Measurements from ENCODE around the gene SH3RF3.

Gene SH3RF3

DNA sequence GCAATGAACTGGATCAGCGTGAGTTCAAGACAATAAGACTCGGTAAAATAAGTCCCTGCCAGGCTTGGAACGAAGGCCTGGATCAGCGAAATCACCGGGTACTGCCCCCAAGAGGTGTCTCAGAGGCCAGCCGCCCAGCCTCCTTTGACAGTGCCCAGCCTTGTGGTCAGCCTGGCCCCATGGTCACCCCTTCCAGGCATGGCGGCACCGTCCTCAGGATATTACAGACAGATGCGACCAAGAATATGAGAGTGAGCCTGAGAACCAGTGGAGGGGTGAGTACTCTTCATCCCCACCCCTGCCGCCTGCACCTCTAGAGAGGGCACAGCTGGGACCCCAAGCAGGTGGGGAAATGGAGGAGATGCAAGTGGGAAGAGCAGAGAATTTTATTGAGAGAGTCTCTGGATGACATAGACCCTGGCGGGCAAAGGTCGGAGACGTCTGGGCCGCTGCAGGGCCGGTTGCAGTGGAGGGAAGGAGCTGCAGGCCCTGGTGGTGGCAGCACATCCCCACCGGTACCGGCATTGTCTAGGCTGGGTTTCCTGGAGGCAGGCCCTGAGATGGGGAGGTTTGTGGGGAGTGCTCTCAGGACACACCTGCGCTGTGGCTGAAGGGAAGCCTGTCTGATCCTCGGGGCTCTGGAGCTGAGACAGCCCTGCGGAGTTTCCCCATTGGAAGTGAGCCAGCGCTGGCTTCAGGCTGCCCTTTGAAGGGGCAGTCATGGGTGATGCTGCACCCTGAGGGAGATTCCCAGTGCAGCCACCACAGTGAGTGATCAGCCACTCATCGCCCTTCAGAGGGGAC, 294.8 kb downstream of the SH3RF3 start:
- DNase-seq: no peak

DNA sequence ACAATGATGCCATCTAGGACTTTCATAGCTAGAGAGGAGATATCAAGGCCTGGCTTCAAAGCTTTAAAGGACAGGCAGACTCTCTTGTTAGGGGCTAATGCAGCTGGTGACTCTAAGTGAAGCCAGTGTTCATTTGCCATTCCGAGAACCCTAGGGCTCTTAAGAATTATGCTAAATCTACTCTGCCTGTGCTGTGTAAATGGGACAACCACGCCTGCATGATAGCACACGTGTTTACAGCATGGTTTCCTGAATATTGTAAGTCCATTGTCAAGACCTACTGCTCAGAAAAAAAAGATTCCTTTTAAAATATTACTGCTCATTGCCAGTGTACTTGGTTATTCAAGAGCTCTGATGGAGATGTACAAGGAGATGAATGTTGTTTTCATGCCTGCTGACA, 296.4 kb downstream of the SH3RF3 start:
- no peak for DNase-seq

DNA sequence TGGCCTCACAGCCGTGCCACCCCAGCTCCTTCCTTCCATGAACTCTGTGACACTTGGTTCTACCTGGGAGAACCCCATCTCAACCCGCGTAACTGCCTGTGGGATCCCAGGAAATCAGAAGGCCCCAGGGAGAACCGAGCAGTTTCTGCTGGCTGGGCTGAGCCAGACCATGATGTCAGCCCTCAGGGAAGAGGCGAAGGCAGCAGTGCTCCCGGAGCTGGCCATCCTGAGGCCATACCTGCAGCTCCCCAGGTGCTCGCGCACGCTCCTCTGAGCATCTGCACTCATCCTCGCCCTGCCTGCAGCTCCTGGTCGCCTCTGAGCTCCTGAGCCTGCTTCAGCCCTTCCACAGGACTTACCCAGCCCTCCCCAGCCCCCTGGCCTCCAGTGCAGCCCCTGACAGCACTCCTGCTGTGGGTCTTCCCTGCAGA, 298.7 kb downstream of the SH3RF3 start:
- no peak for DNase-seq

DNA sequence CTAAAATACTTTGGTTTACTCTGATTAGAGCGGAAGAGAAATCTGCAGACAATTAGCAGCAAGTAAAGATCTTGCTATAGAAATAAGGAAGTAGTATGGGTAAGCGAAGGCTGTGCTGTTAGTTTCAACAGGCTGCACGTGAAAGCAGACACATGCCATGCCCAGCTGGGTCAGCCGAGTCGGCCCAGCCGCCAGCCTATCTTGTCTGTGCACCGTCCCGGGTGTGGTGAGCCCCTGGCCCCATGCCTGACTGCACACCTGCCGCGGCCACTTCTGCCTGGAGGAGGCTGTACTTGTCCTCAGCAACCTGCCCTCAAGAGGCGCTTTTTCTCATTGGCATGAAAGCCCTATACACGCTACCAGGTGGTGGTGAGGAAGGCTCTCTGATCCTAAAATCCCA, 299.3 kb downstream of the SH3RF3 start:
- no peak for DNase-seq

DNA sequence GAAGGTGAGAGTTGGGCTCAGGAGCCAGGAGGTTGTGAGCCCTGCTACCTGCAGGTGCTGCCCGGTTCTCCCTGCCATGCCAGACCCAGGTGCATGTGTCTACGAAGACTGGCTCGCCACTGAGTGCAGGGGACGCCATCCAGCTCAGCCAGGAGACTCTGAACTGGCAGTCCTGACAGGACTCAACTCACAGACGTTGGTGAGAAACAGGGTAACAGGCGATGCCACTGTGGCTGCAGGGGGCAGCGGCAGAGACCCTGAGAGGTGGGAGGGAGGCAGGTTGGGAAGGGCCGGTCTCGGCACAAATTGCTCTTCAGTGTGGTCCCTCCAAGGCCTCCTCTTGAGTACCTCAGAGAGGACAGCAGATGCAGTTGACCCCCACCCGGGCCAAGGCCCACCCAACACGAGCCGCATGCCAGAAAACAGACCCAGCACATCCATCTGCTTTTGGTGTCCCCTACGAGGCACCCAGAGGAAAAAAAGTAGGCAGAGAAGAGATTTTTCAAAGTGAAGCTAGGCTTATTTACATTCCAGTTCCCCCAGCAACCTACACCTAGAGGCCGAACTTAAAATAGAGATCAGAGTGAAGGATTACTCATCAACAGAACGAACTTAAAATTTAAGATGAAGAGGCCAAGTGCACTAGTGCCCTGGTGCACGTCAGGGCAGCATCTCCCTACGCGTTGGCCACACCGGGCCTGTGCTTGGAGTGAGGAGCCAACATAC, 300.0 kb downstream of the SH3RF3 start:
- DNase-seq: no peak

DNA sequence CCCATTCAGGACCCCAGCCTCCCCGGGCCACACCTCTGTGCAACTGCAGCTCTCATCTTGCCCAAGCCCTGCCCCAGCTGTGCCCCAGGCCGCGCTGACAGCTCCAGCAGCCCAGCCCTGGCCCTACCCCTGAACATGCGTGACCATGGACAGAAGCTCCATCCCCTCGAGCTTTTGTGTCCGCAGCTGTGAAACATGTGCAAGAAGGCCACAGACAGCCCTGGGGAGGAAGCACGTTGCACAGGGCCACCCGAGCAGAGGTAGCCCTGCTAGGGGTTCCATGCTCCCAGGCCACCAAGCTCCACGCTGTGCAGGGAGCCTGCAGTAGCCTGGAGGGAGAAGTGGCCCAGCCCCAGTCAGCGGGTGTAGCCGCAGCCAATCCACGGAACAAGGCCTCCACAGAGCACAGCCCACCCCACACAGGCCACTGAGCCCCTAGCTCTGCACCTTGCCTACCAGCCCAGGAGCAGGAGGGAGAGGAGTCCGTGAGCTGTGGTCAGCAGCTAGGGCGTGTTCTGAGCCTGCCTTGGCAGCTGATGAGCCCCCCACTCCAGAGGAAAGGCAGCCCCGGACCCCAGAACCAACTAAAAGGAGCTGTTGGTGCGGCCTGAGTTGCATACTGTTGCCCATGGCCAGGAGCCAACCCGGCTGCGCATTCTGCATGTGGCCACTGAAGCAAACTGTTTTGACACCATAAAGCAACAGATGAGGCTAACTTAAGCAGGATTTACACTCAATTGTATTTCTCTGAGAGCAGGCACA, 300.7 kb downstream of the SH3RF3 start:
- no peak for DNase-seq

DNA sequence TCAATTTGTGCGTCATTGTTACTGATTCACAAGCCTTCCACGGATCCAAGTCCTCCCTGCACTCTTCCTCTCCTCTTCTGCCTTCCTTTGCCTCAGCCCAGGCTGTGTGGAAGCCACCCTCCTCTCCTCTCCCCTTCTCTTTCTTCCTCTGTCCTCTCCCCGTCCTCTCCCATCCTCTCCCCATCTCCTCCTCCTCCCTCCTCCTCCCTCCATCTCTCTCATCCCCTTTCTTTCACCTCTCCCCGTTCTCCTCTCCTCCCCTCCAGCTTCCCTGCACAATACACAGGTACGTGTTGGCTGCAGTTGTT, 301.3 kb downstream of the SH3RF3 start:
- no peak for DNase-seq

DNA sequence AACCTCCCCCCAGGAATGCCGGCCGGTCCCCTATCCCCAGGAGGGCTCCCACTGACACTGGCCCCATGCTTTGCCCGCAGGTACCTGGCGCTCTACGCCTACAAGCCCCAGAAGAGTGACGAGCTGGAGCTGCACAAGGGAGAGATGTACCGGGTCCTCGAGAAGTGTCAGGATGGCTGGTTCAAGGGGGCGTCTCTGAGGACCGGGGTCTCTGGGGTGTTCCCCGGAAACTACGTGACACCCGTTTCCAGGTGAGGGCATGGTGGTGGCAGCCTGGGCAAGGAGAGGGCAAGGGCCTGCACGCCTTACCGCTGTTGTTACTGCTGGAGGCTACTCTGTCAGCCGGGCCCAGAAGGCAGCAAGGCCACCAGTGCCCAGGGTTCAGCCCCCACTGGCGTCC, 303.4 kb downstream of the SH3RF3 start:
- no peak for DNase-seq

DNA sequence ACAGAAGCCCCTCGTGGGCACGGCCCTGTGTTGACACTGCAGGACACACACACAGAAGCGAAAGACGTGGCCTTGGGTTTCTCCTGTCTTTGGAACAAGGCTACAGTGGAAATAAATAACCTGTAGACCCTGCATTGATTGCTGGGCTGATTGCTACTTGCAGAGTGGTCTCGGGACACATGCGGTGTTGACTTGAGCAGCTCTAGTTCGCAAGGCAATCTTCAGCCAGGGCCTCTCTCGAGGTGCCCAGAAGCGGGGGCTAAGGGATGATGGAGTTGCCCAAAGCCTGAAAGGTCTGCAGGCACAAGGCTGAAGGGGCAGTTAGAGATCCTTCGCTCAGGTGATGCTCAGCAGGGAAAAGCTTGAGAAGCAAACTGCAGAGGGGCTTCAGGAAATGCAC, 304.5 kb downstream of the SH3RF3 start:
- DNase-seq: no peak

DNA sequence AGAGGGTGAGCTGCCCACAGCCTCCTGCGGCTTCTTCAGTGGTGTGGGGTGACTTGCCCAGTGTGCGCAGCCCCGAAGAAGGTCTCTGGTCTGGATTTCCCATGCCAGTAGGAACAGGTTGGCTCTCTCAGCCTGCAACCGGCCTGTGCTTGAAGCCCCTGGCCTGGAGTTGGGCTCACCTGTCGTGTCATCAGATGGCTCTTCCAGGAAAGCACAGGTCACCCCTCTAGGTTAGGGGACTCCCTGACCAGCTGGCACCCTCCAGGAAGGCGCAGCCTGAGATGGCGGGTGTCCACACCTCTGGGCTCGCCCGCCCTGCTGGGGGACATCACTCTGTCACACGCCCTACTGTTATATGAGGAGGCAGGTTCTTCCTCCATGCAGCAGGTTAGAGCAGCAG, 304.9 kb downstream of the SH3RF3 start:
- no peak for DNase-seq

DNA sequence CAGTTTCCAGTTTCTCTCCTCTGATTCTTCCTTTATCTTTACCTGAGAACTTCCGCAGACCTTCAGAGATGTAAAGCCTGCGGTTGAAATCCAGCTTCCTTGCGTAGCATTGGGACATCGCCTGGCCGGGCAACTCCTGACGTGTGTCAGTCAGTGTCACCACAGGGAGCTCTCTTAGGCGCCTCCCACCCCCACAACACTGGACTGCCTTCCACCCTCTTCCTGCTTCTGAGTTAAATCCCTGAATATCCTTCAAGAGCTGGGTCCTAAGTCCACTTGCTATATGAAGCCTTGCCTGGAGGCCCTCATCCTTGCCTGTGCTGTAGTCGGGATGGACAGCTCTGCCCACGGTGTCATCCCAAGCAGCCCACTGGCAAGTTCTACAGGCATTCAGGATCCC, 305.3 kb downstream of the SH3RF3 start:
- DNase-seq: no peak

DNA sequence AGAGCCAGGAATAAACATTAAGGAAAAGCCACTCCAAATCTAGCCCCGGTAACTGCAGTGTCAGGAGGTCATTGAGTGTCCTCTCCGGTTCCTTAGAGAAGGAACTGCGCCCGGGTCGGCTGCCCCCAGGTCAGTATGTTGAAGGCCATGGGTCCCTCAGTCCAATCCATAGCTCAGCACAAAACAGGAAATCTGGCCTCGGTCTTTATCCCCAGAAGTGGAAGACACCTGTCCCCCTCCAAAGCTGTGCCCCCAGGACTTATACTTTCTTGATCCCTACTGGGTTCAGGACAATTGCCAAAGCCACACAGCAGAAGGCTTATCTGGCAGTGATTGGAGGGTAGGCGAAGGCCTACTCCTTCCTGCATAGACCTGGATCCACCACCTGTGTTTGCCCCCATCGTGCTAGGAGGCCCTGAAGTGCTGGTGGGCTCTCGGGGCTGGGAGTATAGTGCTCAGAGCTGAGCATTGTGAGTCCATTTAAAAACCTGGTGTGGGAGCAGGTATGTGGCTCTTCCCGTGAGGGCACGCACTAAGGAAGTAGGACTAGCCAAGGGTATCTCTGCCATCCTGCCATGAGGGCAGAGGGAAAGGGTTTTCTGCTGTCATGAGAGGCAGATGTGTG, 306.2 kb downstream of the SH3RF3 start:
- DNase-seq: no peak

DNA sequence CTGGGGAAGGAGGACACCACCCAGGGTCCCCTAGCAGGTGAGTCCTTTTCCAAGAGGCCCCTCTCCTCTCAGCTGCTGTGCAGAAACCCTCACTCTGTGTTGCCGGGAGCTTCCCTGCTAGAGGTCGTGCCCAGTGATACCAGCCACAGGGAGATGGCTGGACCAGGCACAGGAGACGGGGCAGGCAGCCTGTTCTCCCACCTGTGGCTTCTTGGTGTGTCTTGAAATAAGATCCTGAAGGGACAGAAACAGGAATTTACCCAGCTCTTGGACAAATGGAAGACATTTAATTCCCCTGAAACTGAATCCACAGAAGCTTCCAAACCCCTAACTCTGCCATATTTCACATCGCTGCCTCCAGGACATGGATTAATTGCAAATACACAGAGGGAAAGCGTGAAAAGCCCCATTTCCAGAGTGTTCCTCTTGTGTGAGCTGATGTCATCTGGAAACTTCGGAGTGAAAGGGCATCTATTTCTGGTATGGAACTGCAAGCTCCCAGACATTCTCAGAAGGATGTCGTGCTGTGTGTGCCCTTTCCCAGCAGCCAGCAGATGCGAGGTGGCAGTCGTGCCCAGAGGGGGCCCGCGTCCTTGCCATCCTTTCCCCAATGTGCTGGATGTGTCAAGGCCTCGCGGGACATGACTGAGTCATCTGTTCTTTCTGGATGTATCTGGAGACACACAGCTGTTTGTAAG, 307.0 kb downstream of the SH3RF3 start:
- DNase-seq: no peak

DNA sequence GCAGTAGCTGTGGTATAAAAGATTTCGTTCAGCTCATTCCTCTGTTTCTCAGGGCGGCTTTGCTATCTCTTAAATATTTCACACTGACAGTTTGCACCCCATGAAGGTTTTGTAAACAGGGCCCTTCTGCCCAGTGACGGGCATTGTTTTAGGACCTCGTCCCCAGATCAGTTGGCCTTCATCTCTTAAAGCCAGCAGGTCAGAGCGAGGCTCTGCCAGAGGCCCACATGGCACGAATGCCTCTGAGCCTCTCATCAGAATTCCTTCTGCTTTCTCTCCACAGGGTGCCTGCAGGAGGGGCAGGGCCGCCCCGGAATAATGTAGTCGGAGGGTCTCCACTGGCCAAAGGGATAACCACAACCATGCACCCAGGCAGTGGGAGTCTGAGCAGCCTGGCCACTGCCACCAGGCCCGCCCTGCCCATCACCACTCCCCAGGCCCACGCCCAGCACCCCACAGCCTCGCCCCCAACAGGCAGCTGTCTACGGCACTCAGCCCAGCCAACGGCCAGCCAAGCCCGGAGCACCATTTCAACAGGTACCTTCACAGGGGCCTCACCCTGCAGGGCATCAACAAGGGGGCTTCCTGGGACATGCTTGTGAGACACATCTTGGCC, 307.7 kb downstream of the SH3RF3 start:
- no peak for DNase-seq

DNA sequence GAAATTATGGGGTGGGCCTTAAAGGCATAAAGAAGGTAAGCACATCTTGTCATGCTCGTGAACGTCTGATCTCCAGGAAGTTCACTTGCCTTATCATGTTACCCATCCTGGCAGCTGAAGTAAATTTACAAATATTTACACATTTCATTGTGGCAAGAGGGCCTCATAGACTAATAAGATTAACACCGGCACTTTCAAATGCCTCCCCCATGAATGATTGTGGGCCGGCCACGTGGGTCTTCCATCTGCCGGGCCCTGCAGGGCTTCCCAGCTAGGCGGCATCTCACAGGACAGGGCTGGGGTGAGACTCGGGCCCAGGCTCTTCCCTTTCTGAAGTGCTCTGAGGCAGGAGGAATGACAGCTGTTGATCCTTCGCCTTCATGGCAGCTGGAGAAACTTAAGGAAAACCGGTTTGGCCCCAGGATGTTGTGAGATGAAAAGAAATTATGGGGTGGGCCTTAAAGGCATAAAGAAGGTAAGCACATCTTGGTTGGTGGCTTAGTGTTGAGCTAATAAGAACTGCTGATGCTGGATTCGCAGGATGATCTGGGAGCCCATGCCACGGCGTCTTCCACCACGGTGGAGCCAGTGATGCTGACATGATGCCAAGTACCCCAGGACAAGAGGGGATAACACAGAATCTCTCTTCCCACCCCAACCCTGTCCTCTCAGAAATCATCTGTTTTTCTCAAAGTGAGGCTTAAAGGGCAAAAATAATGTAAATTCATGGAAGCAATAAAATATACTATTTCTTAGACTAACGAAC, 308.5 kb downstream of the SH3RF3 start:
- DNase-seq: no peak

DNA sequence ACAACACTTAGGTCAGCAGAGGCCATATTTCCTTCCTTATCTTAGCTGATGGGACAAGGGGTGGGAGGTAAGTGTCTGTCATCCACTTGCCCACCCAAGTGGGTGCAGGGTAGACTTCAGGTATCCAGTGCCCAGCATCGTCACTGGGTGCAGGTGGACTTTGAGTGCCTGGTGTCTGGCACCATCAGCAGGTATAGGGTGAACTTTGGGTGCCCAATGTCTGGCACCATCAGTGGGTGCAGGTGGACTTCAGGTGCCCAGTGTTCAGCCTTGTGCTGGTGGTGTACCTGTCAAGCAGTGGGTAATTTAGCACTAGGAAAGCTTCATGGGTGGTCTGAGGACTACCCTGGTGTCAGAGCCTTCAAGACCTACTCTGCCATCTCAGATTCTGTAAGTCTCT, 309.1 kb downstream of the SH3RF3 start:
- DNase-seq: no peak

DNA sequence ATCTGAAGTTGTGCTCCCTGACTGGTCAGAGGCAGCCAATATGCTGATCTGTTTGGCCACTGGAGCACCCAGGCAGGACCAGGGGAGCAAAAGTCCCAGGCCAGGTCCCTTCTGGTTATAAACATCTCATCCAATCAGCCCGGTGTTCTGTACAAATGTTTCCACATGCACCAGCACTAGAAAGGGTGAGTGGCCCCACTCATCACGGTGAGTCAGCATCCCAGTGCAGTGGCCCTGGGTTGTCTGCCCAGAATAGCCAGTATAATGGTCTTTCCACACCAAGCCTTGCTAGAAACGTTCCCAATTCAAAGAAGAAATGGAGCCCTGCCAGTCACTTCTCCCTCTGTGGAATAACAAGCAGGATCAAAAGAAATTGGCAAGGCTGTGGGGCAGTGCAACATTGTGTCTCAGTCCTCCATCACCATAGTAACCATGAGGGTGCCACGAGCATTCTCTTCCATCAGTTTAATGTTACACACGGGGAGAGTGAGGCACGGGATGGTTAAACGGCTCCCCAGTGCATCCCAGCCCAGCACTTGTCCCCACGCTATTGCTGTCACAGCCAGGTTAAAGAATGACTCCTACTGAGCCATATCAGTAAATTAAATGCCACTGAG, 309.9 kb downstream of the SH3RF3 start:
- no peak for DNase-seq

DNA sequence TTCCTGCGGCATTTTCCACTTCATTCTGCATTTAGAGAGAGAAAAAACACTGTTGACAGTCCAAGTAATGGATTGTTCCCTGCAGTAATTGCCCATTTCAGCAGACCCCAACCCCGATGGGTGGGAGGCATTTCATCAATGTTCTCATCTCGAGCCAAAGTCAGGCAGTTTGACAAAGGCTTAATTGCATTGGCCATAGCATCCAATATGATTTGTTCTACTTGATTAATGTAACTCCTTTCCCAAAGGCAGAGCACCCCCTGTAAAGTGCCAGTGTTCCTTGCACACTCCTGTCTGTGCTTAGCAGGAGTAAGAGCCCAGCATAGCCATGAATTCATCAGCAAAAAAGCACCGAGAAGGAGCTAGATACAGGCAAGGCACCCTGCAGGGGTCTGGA, 310.4 kb downstream of the SH3RF3 start:
- DNase-seq: no peak

DNA sequence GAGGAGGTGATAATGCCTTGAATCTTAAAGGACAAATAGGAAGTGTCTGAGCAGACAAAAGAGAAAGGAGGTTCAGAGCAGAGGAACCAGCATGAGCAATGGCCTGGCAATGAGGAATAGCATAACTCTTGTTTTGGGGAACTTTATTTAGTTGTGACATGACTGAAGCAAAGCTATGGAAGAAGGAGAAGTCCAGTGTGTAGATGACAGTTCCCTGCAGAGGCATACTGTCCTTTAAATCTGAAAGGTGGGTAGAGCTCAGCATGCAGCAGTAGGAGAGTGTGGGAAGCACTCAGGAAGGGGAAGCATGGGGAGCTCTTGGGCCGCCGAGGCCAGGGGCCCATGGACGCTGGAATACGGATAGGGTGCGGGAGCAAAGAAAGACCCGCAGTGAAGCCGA, 311.0 kb downstream of the SH3RF3 start:
- no peak for DNase-seq

DNA sequence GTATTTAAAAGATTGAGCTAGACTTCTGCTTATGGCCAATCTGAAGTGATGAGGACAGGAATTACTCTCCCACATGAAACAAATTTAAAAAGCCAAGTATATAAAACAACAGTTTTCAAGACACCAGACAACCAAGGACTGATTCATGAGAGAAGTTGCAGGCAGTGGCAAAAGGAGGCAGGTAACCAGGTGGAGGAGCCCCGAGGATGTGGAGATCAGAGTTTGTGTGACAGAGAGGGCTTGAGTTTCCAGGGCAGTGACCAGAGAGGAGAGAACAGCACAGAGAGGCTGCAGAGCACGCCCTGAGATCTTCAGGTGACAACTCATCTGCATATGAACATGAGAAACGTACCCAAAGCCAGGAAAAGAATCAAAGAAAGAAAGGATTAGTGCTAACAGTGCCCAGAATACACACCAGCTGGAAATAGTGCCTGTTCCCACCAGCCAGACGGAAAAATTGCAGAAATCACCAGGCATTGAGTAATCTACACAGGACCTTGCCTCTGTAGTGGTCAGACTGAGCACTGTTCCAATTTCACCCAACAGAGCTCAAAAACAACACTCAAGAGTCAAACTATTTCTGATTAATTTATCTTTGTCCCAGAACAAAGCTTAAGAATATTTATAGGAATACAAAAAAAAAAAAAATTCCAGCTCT, 311.6 kb downstream of the SH3RF3 start:
- DNase-seq: no peak

Data from activated CD4-positive, alpha-beta T cell treated with anti-CD3 and anti-CD28 coated beads, Interleukin-2, amount 50 U/mL, for 48 hours (primary cell).